Esophagus squamous epithelium (tissue), 4 donors: Measurements from ENCODE around the gene PIAS3.

Experiments used
- CTCF ChIP-seq, 6 experiments: fragments of 450-650 bp in 4 of 6; fragments of 200-600 bp in 2 of 6; sonication (generic) in 2 of 6; IDR thresholded peaks; one replicate each; pipeline ENCODE4 v1.5.1; 2016 to 2019; ENCODE audit warnings: antibody characterized with exemption in 6 of 6, mild to moderate bottlenecking in 4 of 6, moderate library complexity in 4 of 6
- POLR2A ChIP-seq, 4 donors: fragments of 450-650 bp; IDR thresholded peaks; one replicate each; pipeline ENCODE4 v1.6.1; 2017; ENCODE audit warnings: antibody characterized with exemption in 4 of 4, mild to moderate bottlenecking in 4 of 4, moderate library complexity in 3 of 4

DNA sequence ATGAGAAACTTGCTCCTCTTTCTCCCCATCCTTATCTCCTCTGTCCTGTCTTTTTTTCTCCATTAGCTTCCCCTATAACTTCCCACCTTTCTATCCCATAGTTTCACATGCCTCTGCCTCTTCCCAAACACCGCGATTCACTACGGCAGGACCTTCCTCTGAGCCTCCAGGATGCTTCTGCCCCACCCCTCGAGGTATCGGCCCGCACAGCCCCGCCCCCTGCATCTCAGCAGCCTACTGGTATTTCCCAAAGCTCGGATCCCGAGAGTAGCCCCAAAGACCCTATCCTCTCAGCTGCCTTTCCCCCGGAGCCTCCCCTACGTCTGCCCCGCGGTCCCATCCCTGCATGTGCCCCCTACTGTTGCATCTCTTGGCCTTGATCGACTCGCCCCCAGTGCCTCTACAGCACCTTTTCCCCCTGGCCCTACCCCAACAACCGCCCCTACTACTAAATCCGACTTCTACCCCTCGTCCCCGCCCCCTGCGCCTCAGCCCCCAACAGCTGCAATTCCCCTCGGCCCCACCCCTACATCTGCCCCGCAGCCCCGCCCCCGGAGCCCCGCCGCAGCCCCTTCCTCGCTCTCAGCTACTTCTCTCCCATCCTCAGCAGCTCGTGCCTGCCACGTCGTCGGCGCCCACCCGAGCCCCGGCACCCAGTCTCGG lies 512 bp downstream of the PIAS3 start:
- TF ChIP-seq CTCF (IDR thresholded peaks at IDR 0.05), result no peak
- TF ChIP-seq POLR2A (IDR thresholded peaks at IDR 0.05), result no peak
